Fibroblast of mammary gland (primary cell): ENCODE data around the gene ADSL.
"Not testable (repeated sequence)": the region's sequence is repeated elsewhere in the genome, so short reads cannot be mapped to it uniquely, and the experiment has no call there.

Source experiments
- DNase-seq: peaks from one replicate; pipeline ENCODE4 v3.0.0-alpha.2; 2010; ENCODE audit warnings: low read depth
- H3K4me3 ChIP-seq: 2 replicates; pipeline ENCODE4 v1.5.1; 2011; ENCODE audit warnings: low read depth, mild to moderate bottlenecking, low read length, moderate library complexity; ENCODE audit not compliant: control insufficient read depth
- TF ChIP-seq, protein P1 (sequence below): conservative IDR thresholded peaks from 2 replicates; pipeline ENCODE4 v1.5.1; 2011; ENCODE audit warnings: low read depth, low read length, inconsistent platforms; ENCODE audit not compliant: control insufficient read depth, insufficient read depth

Gene ADSL

DNA sequence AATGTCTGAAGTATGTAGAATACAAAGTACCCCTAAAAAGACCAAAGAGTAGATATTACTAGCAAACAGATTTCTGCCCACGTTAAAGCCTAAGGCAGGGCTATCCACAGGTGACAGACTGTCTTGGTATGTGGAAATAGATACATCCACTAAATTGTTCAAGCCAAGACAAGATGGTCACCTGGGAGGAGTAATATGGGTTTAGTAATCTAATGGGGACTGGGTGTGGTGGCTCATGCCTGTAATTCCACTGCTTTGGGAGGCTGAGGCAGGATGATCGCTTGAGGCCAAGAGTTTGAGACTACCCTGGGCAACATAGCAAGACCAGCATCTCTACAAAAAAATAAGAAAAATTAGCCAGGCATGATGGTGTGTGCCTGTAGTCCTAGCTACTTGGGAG is 31.6 kb downstream of the ADSL start:
- no peak overlapping the region for H3K4me3 ChIP-seq
- no peak for DNase-seq
- TF ChIP-seq, protein P1, sequence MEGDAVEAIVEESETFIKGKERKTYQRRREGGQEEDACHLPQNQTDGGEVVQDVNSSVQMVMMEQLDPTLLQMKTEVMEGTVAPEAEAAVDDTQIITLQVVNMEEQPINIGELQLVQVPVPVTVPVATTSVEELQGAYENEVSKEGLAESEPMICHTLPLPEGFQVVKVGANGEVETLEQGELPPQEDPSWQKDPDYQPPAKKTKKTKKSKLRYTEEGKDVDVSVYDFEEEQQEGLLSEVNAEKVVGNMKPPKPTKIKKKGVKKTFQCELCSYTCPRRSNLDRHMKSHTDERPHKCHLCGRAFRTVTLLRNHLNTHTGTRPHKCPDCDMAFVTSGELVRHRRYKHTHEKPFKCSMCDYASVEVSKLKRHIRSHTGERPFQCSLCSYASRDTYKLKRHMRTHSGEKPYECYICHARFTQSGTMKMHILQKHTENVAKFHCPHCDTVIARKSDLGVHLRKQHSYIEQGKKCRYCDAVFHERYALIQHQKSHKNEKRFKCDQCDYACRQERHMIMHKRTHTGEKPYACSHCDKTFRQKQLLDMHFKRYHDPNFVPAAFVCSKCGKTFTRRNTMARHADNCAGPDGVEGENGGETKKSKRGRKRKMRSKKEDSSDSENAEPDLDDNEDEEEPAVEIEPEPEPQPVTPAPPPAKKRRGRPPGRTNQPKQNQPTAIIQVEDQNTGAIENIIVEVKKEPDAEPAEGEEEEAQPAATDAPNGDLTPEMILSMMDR: no peak

DNA sequence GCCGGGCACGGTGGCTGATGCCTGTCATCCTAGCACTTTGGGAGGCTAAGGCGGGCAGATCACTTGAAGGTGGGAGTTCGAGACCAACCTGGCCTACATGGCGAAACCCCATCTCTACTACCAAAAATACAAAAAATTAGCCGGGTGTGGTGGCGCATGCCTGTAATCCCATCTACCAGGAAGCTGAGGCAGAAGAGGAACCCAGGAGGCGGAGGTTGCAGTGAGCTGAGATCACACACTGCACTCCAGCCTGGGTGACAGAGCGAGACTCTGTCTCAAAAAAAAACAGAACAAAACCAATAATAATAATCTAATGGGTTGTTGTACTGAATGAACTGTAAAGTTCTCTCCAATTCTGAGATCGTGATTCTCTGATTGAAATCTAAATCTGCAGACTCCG is 32.1 kb downstream of the ADSL start:
- H3K4me3 ChIP-seq, DNase-seq: not testable (repeated sequence)

DNA sequence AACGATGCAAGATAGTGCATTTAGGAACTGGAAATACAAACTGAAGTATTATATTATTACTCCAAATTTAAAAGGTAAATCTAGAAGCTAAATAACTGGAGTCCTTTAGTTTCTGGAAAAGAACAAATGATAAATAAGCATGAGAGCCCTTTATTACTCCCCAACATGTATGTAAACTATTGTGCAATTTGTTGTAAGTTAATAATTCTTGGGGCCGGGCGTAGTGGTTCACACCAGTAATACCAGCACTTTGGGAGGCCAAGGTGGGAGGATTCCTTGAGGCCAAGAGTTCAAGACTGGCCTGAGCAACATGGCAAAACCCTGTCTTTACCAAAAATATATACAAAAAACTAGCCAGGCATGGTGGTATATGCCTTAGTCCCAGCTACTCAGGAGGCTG is 35.2 kb downstream of the ADSL start:
- H3K4me3 ChIP-seq: no peak overlapping the region
- TF ChIP-seq, protein P1: no peak
- DNase-seq: no peak

DNA sequence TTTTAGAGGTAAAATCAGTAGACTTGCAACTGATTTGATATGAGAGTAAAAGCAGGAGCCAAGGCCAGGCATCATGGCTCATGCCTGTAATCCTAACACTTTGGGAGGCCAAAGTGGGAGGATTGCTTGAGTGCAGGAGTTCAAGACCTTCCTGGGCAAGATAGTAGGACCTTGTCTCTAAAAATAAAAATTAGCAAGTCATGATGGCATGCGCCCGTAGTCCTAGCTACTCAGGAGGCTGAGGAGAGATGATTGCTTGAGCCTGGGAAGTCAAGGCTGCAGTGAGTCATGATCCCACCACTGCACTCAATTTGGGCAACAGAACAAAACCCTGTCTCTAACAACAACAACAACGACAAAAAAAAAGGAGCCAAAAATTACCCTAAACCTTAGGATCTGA is 37.6 kb downstream of the ADSL start:
- H3K4me3 ChIP-seq: no peak overlapping the region
- TF ChIP-seq, protein P1: no peak
- DNase-seq: peak; percentile 85

DNA sequence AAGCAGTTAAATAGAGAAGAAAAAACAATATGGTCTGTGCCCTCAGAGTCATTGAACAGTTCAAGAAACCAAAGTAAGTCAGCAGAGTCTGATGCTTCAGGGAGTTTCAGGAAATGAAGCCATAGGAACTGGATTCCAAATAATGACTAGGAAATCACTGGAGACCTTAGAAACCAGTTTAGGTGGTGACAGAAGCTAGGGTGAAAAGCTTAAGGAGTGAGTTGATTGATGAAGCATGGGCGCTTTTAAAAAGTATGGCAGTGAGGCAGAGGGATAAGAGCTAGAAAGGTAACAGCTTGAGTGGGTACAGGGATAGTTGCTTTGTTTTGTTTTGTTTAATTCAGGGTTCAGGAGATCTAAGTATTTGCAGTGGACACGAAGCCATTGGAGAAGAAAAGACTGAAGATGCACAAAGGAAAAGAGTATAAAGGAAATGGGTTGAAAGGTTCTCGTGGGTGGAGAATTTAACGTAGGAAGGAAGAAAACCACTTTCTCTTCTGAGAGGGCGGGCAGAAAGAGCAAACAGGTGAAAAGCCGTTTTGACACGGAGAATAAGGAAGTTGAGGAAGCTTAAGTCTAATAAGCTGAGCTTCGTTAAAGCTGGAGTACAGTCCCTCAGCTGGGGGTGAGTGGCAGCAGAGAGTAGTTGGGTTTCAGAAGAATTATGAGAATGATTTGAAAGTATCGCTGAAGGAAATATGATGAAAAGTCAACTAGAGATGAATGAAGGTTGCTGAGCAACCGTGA is 38.9 kb downstream of the ADSL start:
- TF ChIP-seq, protein P1: no peak
- no peak for DNase-seq
- H3K4me3 ChIP-seq: no peak overlapping the region

DNA sequence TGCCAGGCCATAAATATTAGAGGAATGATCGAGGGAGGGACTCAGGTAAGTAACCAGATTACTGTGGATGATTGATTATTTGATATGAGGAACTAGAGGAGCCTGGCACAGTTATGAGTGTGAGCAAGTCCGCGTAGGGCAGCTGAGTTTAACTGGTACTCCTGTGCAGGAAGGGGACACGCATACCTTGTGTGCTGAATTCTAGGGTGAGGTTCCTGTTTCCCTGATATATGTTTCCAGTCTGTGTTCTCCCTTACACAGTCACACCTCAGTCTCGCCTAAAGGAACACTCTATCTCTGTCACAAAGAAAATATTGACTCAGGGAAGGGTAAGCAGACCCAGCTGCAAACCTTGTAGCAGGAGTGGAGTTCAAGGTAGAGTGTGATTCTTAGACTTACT is 41.4 kb downstream of the ADSL start:
- no peak for DNase-seq
- TF ChIP-seq, protein P1: no peak
- no peak overlapping the region for H3K4me3 ChIP-seq

DNA sequence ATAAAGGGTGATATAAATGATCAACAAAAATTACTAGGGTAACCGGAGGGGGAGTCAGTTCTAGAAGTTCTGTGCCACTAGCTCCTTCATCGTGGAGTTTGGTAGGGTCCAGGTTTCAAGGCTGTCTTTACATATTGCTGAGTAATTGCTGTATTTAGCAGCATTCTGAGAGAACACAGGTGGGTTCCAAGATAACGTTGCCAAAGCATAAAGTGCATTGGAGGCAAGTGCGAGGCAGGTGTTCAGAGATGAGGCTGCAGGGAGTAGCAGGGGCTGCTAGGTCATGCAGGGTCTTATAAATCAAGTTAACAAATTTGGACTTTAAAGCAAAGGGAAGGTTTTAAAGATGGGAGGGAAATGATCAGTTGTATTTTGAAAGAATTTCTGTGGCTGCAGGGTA is 41.9 kb downstream of the ADSL start:
- TF ChIP-seq, protein P1: no peak
- DNase-seq: no peak

More for the DNA sequence above, 41.9 kb downstream of the ADSL start:
- no peak overlapping the region for H3K4me3 ChIP-seq
